HG02610 (cell line): ENCODE data around the gene TPK1.
"Not testable (repeated sequence)": the region's sequence is repeated elsewhere in the genome, so short reads cannot be mapped to it uniquely, and the experiment has no call there.

Experiments
- ATAC-seq: cut with Tn5 transposase; IDR thresholded peaks from one replicate; pipeline ENCODE4 v1.9.1; 2021; ENCODE audit warnings: mild to moderate bottlenecking, moderate library complexity; ENCODE audit not compliant: unreplicated experiment

Gene TPK1

DNA sequence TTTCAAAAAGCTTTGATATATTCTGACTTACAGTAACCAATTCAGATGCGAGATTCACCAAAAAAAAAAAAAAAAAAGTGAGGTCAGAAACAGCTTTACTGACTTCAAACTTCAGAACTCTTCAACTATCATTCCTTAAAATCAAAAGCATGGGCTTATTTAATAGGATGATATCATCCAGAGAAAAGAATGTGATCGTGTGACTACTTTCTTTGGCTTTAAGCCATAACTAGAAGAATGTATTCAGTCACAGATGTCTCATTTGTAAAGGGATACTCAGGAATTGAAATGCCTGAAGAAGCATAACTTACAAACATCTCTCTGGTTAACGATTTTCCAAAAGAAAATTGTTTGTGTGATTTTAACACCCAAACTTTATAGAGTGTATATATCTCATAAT, 11.5 kb downstream of the TPK1 start:
- no peak for ATAC-seq

GRCh38 chr7:144822223-144822622, 13.6 kb downstream of the TPK1 start:
- no peak for ATAC-seq

DNA sequence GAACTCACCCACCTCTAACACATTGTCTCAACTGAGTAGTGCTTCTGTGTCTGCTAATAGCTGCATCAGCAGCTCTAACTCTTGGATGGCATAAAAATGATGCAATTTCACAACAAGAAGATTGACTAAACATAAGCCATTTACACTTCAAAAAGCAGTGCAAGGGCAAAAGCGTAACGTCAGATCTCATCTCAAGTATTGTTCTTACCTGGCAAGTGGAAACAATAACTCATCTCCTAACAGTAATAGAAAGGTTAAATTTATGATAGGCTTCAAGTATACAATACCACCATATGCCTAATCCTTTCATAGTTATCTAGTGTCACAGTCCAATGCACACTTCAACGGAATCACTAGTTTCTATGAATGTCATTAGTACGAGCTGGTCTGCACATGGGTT, 14.8 kb downstream of the TPK1 start:
- ATAC-seq, result peak; percentile 57

DNA sequence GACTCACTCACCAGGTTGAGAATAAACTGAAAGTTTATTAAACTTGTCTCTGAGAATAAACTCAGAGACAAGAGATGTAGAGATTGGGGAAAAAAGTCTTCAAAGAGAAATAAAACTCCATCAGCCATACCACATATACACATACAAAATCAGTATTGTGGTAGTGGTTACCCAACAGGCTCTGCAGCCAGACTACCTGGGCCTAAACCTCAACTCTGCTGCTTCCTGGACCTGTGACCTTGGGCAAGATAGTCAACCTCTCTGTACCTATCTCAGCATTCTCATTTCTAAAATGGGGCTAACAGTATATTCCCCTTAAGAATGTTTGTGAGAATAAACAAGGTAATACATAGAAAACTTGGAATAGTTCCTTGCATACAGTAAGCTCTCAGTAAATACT, 15.3 kb downstream of the TPK1 start:
- no peak for ATAC-seq

GRCh38 chr7:144819566-144819965, 16.3 kb downstream of the TPK1 start:
- no peak for ATAC-seq

DNA sequence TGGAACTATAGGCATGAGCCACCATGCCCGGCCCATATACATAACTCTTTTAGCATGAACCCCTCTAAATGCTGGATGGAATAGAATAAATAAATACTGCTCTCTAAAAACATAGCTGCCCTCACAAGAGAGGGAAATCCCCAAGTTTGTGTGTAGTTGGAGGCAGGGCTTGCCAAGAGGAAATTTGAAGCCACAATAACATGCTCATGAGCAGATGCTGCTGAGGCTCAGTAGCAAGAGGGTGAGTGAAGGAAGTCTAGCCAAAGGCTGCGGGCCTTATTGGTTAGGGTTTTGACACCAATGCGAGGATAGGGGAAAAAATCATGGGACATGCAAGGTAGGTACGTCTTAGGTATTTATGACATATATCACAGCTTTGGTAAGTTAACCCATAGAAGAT, 17.3 kb downstream of the TPK1 start:
- peak; percentile 78 for ATAC-seq

- ATAC-seq, result no peak
These were observed 18.9 kb downstream of the TPK1 start for GRCh38 chr7:144817001-144817400.

- no peak for ATAC-seq
These were observed 21.6 kb downstream of the TPK1 start for GRCh38 chr7:144814299-144814698.

DNA sequence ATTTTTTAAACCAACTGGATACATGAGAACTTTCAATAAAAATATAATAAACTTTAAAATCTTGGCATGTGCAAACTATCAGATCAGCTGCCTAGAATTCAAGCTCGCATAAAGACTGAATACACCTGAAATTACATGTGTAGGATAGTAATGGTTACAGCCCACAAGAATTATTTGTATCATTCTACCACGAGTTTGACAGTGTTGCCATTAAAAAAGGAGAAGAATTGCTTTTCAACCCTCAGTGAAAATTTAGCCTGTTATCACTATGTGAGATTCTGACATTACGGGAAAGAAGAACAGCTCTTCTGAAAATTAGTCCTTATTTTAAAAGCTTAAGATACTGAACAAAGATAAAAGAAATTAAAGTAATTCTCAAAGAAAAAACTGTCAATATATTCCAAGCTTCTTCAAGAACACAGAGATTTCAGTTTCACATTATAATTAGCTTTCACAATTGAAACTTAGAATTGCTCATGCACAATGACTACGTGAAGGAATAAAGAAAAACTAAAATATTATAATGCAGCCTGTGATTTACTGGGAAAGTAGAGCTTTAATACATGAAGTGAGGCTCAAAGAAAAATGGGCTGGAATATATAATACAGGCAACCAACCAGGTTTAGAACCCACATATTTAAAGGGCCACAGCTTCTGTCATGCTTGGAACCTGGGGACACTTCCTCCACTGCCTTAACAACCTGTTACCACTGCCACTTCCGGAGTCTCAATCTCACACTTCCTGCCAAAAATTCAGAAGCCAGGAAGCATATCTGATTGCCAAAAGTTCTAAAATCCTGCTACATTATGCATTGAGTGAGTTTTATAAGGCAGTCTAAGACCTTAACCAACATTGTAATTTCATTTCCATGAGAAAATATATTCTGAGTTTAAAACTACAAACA, 23.2 kb downstream of the TPK1 start:
- ATAC-seq, result peak; percentile 95

- ATAC-seq, result no peak
These were observed 30.1 kb downstream of the TPK1 start for GRCh38 chr7:144805627-144806239.

DNA sequence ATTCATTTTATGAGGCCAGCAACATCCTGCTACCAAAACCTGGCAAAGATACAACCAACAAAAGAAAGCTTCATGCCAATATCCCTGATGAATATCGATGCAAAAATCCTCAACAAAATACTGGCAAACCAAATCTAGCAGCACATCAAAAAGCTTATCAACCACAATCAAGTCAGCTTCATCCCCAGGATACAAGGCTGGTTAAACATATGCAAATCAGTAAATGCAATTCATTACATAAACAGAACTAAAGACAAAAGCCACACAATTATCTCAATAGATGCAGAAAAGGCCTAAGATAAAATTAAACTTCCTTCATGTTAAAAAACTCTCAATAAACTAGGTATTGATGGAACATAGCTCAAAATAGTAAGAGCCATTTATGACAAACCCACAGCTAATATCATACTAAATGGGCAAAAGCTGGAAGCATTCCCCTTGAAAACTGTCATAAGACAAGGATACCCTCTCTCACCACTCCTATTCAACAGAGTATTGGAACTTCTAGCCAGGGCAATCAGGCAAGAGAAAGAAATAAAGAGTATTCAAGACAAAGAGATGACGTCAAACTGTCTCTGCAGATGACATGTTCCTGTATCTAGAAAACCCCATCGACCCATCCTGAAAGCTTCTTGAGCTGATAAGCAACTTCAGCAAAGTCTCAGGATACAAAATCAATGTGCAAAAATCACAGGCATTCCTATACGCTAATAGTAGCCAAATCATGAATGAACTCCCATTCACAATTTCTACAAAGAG, 35.0 kb downstream of the TPK1 start:
- not testable (repeated sequence) for ATAC-seq

DNA sequence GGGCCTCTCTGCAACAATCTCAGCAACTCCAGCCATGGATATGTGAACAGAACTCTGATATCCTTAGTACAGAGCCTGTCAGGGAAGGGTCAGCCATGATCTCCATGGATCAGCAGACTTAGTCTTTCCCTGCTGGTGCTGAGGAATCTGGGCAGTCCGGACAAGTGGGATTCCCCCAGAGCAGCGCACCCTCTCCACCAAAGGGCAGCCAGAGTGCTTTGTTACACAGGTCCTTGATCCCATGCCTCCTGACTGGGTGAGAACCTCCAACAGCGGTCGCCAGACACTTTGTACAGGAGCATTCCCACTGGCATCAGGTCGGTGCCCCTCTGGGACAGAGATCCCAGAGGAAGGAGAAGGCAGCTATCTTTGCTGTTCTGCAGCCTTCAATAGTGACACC, 38.9 kb downstream of the TPK1 start:
- no peak for ATAC-seq

DNA sequence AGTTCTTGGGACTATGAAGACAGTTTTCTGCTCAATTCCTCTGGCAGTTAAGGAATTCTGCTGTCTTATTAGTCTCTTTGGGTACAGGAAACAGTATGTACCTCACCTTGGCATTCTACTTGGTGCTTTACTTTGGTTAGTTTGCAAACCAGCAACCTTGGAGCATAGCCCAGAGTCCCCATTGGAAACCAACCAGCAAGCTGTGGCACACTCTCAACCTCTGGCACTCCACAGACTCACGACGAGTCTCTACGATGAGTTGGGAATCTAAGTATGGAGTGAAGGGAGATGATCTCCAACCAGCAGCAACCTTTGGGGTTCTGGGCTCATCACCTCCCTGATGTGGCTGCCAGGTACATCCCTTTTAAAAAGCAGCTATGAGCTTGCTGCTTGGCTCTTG, 43.8 kb downstream of the TPK1 start:
- no peak for ATAC-seq

DNA sequence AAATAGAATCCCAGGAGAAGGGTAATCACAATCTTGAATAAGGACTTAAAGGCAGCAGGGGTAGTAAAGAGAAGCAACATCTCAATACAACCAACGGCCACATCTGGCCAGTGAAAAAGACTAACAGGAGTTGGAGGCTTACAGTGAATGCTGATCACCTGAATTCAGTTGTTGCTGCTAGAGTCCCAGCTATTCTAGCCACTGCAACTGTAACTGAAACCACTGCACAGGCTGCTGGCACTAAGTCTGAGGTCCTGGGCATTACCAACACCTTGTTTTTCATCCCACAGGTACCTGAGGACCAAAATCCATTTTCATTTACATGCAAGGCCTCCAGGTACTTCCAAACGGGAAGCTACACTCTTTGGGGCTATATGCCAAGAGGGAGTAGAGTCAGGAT, 44.4 kb downstream of the TPK1 start:
- ATAC-seq, result no peak

- ATAC-seq, result no peak
These were observed 48.7 kb downstream of the TPK1 start for GRCh38 chr7:144787127-144787526.

DNA sequence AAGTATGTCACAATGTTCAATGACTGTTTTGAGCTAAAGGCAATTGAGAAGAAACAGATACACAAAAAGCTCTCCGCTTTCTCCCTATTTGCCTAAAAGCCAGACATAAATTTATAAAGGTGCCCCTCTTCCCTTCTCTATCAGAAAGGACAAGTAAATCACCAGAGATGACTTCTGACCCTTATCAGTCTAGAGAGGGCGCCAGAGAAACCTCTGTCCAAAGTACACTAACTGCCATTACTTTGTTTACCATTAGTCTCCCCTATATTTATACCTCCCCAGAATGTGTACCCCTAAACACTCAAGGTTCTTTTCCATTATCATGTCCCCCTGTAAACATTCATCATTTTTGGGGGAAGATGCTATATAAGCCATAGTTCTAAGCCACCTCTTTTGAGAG, 49.3 kb downstream of the TPK1 start:
- ATAC-seq, result peak; percentile 53

- ATAC-seq, result no peak
These were observed 49.8 kb downstream of the TPK1 start for GRCh38 chr7:144786079-144786478.

DNA sequence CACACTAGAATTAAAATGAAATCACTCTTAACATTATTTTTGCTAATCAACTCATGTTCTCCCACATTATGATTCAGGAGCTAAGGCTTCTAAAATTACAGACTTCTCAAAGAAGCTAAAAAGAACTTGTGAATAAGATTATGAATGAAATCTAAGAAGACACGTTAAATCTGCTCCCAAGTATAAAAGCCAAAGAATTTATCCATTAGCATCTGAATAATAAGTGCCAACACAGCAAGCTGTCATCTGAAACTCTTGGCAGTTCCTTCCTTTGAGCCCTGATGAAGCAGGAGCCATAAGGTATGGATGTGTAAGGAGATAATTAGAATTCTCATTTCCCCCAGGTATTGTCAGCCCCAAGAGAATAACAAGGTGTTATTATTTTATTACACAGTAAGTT, 50.3 kb downstream of the TPK1 start:
- ATAC-seq, result no peak

GRCh38 chr7:144784943-144785342, 50.9 kb downstream of the TPK1 start:
- ATAC-seq, result no peak

GRCh38 chr7:144784441-144784840, 51.4 kb downstream of the TPK1 start:
- ATAC-seq, result no peak

DNA sequence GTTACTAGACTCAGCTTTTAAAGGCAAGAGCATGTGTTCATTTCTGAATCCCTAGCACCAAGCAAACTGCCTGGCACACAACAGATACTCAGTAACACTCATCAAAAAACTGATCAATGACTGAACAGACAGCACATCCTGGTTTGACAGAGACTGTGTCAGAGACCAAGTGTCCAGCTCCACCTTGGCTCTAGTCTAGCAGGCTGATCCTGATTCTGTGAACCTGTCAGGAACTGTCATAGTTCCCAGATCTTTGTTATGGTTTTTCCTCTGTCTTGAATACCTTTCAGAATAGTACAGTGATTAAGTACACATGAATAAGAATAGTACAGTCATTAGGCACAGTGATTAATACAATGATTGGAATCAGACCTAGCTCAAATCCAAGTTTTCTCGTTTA, 53.0 kb downstream of the TPK1 start:
- no peak for ATAC-seq
